OCI-LY1 (cell line): ENCODE results near the gene SREK1IP1.
"Not testable (repeated sequence)": the region's sequence is repeated elsewhere in the genome, so short reads cannot be mapped to it uniquely, and the experiment has no call there.

ENCODE experiments used
- EZH2 ChIP-seq: fragments of 200-600 bp; sonication (generic), shearing (Covaris generic); IDR thresholded peaks from 2 replicates; pipeline ENCODE4 v1.8.0; 2017; ENCODE audit warnings: borderline replicate concordance, mixed run types, mild to moderate bottlenecking, antibody characterized with exemption, low read length, moderate library complexity, mixed read lengths
- TF ChIP-seq, protein P1 (sequence below): fragments of 200-600 bp; sonication (generic), shearing (Covaris generic); IDR thresholded peaks from 2 replicates; pipeline ENCODE4 v1.5.1; 2017; ENCODE audit warnings: mild to moderate bottlenecking, antibody characterized with exemption, low read length, moderate library complexity, mixed read lengths

DNA sequence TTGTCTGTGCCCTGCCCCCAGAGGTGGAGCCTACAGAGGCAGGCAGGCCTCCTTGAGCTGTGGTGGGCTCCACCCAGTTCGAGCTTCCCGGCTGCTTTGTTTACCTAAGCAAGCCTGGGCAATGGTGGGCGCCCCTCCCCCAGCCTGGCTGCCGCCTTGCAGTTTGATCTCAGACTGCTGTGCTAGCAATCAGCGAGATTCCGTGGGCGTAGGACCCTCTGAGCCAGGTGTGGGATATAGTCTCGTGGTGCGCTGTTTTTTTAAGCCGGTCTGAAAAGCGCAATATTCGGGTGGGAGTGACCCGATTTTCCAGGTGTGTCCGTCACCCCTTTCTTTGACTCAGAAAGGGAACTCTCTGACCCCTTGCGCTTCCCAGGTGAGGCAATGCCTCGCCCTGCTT lies 54.0 kb downstream of the SREK1IP1 start:
- not testable (repeated sequence) for TF ChIP-seq EZH2
- TF ChIP-seq, protein P1, sequence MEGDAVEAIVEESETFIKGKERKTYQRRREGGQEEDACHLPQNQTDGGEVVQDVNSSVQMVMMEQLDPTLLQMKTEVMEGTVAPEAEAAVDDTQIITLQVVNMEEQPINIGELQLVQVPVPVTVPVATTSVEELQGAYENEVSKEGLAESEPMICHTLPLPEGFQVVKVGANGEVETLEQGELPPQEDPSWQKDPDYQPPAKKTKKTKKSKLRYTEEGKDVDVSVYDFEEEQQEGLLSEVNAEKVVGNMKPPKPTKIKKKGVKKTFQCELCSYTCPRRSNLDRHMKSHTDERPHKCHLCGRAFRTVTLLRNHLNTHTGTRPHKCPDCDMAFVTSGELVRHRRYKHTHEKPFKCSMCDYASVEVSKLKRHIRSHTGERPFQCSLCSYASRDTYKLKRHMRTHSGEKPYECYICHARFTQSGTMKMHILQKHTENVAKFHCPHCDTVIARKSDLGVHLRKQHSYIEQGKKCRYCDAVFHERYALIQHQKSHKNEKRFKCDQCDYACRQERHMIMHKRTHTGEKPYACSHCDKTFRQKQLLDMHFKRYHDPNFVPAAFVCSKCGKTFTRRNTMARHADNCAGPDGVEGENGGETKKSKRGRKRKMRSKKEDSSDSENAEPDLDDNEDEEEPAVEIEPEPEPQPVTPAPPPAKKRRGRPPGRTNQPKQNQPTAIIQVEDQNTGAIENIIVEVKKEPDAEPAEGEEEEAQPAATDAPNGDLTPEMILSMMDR: not testable (repeated sequence)
